Effector CD4-positive, alpha-beta T cell (primary cell): Measurements from ENCODE around the gene KCNS3.
"Not testable (repeated sequence)": the region's sequence is repeated elsewhere in the genome, so short reads cannot be mapped to it uniquely, and the experiment has no call there.

ENCODE experiments used
- DNase-seq: peaks from one replicate; pipeline ENCODE4 v3.0.0-alpha.2; 2020

KCNS3 gene

DNA sequence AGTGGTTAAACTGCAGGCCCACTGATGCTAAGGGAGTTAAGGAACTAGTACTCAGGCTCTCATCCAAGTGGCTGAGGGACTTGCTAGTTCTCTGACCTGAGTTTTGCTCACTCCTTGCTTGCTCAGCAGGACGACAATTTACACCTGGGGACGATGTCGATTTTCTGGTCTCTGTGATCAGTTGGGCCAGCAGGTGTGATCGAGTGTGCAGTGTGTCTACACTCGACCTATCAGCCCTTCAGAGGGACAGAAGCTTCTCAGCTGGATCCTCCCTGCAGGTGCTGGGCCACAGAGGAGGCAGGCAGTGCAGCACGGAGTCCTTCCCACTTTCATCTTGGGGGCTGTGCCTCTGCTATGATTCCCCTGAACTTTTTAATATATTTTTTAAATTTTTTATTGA lies 71.5 kb downstream of the KCNS3 start:
- DNase-seq, result no peak

DNA sequence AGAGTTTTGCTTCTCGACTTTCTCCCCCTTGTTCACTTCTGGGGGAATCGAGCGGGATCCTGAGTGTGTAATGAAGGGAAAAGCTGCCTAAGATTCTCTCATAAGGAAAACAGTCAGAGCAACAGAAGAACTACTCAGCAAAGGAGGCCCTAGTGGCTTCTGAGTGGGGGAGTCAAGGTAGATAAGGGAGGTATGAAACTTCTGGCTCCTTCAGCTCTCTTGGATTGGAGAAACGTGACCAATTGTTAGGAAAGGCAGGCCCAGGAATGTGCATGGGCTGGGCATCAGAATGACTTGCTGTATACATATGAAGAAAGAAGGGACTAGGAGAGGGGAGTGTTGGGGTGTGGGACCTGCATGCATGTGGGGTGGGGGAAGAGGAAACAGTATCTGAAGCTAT lies 73.1 kb downstream of the KCNS3 start:
- DNase-seq, result no peak

DNA sequence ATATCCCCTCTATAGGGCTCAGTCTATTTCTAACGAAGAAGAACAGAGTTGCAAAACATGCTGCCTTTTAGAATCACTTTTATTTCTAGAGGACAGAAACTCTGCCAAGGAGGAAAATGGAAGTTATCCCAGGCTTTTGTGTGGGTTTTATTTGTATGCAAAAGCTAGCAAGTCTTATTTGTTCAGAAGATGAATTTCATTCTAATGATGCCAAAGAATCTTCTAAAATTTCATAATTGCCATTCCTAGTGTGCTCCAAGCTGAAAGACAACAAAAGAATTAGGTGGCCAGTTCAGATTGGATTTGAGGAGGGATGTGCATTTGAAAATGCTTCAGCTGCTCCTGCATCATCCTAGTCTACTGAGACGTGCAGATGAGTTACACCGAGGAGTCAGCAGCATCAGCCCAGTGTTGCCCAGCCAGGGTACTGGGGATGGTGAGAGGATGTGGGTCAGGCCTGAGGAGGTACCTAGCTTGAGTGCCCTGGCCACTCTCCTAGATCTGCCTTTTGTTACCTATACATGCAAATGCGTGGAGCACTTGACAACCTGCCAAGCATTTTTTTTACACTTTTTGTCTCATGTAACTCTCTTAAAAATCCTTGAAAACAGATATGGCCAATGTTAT lies 80.1 kb downstream of the KCNS3 start:
- no peak for DNase-seq

DNA sequence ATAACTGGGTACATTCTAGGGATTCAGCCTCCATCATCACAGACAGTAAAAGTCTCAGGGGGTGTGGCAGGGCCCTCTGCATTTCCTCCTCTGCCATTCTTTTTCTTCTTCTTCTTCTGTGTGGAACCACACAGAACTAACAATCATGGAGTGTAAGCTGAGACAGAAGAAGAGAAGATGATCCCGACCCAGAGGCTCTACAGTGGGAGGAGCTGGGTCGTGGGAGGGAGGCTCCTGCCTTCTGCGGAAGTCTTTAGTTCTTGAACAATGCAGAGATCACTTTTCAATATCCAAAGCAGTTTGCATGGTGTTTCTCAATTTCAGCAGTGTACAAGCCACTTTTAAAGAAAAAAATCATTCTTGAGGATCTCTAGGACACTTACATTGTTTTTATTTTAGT lies 80.9 kb downstream of the KCNS3 start:
- no peak for DNase-seq

DNA sequence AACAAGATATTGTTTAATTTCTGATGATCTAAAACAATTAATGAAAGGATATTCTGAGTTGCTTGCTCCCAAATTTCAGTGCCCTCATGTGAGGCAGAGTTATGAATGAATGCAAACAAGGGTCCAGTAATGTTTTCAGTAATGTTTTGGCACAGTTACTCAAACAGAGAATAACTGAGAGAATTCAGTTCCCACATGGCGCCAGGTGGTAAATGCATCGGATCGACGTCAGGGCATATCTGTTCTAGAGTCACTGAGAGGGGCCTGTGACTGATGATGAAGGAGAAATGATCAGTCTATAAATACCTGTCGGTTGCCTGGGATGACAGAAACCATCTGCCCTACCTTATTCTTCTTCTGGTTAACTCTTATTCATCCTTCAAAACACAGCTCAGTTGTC lies 81.4 kb downstream of the KCNS3 start:
- DNase-seq, result no peak

DNA sequence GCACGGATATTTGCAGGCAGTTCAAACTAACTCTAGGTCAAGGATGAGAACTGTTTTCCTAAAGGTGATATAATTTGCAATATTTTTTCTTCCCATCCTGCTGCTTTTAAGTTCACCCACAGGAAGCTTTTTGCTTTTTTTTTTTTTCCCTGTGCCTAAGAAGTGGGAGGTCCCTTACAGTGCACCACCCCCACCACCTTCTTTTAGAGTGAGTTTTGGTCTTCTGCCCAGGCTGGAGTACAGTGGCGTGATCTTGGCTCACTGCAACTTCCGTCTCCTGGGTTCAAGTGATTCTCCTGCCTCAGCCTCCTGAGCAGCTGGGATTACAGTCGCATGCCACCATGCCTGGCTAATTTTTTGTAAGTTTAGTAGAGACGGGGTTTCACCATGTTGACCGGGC lies 82.5 kb downstream of the KCNS3 start:
- no peak for DNase-seq

DNA sequence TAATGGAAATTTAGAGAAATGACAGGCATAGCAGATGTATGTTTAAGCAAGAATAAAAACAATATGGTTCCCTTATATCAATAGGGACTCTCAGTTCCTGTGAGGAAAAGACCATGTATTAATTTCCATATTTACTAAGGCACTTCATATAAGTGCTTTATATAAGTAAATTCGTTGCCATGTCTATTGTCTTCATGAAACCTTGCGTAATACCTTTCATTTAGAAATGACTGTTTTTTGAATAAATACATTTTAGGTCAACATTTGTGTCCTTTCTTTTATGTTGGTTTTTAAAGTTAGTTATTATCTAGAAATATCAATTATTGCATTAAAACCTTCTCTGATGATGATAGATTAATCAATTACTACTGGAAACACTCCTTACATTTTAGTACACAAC lies 83.3 kb downstream of the KCNS3 start:
- no peak for DNase-seq

DNA sequence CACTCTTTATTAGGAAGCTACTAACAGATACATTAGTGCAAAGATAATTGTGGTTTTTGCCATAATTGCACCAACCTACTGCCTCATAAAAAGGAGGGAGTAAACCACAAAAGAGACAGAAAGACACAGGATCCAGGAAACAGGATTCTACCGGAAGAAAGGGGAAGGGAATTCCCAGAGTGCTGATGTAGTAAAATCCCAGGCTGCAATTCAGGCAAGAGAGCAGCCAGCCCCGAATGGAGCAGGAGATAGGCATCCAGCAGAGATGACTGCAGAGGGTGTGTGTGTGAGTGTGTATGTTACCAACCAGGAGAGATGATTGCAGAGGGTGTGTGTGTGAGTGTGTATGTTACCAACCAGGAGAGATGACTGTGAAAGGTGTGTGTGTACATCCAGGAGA lies 84.4 kb downstream of the KCNS3 start:
- no peak for DNase-seq

DNA sequence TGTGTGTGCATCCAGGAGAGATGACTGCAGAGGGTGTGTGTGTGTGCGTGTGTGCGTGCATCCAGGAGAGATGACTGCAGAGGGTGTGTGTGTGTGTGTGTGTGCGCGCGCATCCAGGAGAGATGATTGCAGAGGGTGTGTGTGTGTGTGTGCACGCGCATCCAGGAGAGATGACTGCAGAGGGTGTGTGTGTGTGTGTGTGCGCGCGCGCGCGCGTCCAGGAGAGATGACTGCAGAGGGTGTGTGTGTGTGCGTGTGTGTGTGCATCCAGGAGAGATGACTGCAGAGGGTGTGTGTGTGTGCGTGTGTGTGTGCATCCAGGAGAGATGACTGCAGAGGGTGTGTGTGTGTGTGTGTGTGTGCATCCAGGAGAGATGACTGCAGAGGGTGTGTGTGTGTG lies 85.1 kb downstream of the KCNS3 start:
- DNase-seq, result not testable (repeated sequence)

DNA sequence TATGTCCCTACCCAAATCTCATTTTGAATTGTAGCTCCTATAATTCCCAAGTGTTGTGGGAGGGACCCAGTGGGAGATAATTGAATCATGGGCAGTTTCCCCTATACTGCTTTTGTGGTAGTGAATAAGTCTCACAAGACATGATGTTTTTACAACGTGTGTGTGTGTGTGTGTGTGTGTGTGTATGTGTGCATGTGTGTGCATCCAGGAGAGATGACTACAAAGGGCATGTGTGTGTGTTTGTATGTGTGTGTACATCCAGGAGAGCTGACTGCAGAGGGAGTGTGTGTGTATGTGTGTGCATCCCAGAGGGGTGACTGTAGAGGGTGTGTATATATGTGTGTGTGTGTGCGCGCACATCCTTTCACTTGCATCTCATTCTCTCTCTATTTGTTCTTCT lies 86.7 kb downstream of the KCNS3 start:
- DNase-seq, result no peak

DNA sequence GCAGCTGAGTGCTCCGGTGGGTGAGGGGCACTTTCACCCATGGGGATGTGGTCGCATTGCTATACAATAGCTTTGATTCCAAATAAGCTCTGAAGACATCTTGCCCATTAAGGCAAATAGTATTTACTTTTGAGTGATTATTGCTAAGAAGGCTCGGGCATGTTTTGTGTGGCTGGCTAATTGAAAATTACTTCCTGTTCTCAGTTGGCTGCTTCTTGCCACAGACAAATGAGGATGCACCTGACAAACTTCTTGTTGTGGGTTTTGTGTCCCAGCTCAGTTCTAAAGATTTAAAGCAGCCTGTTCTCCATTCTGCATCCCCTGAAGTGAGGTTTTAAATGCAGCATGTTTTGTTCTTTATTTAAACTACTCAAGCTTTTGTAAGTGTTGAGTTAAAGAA lies 88.3 kb downstream of the KCNS3 start:
- no peak for DNase-seq

DNA sequence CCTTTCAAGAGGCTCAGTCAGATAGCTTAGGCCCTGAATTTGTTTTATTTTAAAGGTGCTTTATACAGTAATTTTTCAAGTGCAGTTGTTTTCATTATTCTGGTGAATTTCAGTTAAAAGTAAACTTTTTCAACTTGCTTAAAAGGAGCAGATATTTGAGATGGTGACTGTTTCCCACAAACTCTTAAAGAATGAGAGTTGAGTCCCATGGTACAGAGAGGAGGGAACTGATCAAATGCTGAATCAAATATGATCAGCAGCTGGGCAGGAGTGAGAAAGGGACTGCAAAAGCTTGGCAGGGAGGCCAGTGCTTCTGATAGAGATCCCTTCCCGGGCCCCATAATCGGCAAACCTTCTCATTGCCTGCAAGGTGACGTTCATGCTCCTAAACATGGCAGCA lies 91.2 kb downstream of the KCNS3 start:
- DNase-seq, result no peak

DNA sequence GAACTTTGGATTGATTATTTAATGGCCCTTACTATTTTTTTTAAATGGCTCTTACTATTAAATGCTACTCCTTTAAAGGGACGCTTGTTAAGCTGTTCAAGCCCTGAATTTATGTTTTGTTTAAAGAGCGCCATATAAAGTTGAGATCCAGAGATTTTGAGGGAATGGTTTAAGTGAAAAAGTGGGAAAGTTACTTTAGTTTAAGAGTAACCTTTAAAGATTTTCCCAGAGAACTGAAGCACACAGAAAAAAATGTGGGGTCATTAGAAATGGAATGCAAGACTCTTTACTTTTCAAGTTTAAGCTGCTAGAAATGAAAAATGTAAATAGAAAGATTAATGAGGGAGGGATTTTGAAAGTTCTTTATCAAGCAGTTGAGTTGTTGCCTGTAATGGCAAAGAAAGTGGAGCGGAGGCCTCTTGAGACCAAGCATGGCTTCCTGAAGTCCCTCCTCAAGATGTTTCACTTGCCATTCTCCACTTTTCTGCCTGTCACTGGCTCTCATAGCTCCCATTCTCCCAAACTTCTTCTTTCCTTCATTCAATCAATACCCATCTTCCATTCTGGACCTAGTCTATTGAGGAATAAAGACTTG lies 93.2 kb downstream of the KCNS3 start:
- DNase-seq, result no peak

DNA sequence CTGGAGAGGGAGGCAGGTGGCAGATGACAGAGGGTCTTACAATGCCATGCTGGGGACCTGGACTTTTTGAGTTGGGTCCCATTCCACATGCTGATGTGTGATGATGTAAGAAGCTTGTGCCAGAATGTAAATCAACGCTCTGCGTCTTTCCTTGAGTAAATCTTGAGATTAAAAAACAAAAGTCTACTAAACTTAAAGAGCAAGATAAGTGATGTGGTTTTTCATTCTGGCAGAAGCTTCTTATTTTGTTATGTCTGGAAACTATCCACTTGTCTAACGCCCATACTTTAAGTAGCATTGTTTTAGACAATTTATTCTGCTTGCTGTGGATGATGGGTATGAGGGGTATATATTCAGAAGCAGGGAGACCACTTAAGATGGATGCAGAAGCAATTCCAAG lies 94.5 kb downstream of the KCNS3 start:
- DNase-seq, result no peak

DNA sequence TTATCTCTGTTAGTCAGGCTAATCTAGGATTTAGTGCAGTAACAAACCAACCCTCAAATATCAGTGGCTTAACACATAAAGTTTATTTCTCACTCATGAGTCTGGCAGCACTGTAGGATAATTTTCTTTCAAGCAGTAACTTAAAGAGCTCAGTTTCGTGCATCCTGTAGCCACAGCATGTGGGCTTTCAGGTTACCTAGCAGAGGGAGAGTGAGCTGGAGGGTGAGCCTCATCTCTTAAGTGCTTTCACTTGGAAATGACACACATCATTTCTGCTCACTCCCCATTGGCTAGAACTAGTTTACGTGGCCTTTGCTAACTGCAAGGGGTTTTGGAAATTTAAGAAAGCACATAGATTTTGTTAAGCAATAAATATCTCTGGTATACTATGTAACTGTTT lies 96.9 kb downstream of the KCNS3 start:
- no peak for DNase-seq

DNA sequence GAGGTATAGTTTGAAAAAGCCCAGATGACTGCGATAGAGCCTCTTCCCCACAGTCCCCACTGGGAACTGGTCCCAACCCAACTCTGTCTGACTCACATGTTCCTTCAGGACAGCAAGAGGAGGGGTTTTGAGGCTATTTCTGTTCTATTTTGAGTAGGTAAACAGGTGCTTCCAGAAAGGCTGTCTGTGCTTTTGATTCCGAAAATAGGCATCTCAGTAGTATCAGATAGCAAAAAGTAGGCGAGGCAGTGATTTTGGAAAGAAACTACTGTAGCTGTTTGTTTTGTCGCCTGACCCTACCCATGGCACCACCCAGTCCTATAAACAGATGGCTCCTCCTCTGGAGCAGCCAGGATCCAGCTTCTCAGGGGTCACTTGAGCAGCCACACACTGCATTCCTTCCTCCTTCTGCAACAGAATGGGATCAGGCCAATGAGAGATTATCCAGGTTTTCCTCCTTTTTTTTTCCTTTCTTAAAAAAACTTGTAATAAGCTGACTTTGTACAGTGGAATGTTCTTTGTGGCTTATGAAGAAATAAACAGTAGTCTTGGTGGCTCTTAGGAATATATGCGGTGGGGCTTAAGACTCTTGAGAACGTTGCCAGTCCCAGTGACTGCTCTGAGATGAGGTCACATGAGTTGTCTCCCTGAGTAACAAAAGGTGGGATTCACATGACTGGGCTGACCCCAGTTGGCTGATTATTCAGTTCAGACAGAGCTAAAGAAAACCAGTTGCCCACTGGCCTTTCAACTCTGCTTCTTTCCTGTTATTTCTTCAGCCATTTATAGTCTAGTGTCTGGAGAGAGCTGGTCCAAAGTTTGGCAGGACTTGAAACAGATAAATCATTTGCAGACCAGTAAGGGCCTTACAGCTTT lies 98.6 kb downstream of the KCNS3 start:
- no peak for DNase-seq

DNA sequence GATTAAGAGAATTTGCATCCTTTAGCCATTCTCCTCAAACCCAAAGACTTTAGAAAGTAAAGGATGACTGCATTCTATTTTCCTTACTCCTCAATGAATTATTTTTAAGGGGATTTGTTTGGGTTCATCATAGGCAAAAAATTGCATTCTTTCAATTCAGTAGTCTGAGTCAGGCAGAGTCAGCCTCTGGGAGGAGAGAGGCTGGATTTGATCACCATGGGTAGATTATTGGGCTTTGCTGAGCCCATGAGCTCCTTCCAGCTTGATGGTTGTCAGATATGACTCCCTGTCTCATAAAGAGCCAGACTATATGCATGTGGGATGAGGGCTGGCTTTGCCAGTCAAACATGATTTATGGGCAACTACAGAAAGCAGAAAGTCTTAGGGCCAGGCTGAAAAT lies 101.2 kb downstream of the KCNS3 start:
- DNase-seq, result no peak

DNA sequence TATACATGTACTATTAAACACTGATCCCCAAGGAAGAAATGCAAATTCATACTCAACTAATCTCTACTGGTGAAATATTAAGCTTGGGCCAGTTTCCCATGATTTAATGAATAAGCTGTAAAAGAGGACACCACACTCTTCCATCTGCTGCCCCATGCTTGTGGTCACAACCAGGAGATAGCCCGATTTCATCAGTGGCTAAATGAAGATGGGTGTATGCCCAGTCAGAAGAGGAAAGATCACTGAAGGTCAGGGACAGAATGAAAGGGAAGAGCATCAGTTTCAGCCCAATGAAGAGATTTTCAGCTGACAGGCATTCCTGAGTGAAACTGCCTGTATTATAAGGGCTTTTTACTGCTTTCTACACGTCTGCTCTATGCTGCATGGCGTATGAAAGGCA lies 103.5 kb downstream of the KCNS3 start:
- DNase-seq, result no peak
